Astrocyte (in vitro differentiated cells and primary cell): Measurements from ENCODE around the gene KLHDC7A. TPM values are rescaled to one million over a fixed set of nuclear protein-coding genes. Genes with fewer than 3 reads are reported as not detected.

Experiments used
- DNase-seq: peaks from one replicate; pipeline ENCODE4 v3.0.0-alpha.2; 2010; ENCODE audit warnings: low read depth
- FAIRE-seq: peaks from 2 replicates; lab custom pipeline; 2011; peaks lifted over from hg19 to GRCh38; lab: Jason Lieb, UNC
- H2AFZ ChIP-seq: 2 replicates; pipeline ENCODE4 v1.6.0; 2012; ENCODE audit warnings: low read depth, low read length, inconsistent platforms
- H3K27ac ChIP-seq: 2 replicates; pipeline ENCODE4 v1.5.1; 2011; ENCODE audit warnings: low read depth, low read length, inconsistent platforms
- H3K27me3 ChIP-seq: 2 replicates; pipeline ENCODE4 v1.6.0; 2011; ENCODE audit warnings: low read length, inconsistent platforms; ENCODE audit not compliant: insufficient read depth
- H3K36me3 ChIP-seq: 2 replicates; pipeline ENCODE4 v1.5.1; 2011; ENCODE audit warnings: low read length, inconsistent platforms; ENCODE audit not compliant: insufficient read depth
- H3K4me1 ChIP-seq: 2 replicates; pipeline ENCODE4 v1.5.1; 2011; ENCODE audit warnings: low read length, inconsistent platforms; ENCODE audit not compliant: insufficient read depth
- H3K4me2 ChIP-seq: 2 replicates; pipeline ENCODE4 v1.6.0; 2012; ENCODE audit warnings: low read length, inconsistent platforms
- H3K4me3 ChIP-seq: 2 replicates; pipeline ENCODE4 v1.5.1; 2011; ENCODE audit warnings: low read depth, mild to moderate bottlenecking, low read length, inconsistent platforms; ENCODE audit not compliant: insufficient read depth
- H3K79me2 ChIP-seq: 2 replicates; pipeline ENCODE4 v1.6.0; 2012; ENCODE audit warnings: mild to moderate bottlenecking, low read length, inconsistent platforms; ENCODE audit not compliant: insufficient read depth
- H3K9ac ChIP-seq: 2 replicates; pipeline ENCODE4 v1.6.0; 2012; ENCODE audit warnings: mild to moderate bottlenecking, low read length, inconsistent platforms
- H3K9me3 ChIP-seq: 2 replicates; pipeline ENCODE4 v1.5.1; 2012; ENCODE audit warnings: low read depth, mild to moderate bottlenecking, low read length, inconsistent platforms; ENCODE audit not compliant: insufficient read depth
- H4K20me1 ChIP-seq: 2 replicates; pipeline ENCODE4 v1.6.0; 2012; ENCODE audit warnings: low read length, inconsistent platforms; ENCODE audit not compliant: insufficient read depth
- H3K27ac Mint-ChIP-seq: one replicate; pipeline ENCODE4 v1.8.0; 2021; ENCODE audit warnings: mild to moderate bottlenecking, mixed read lengths; ENCODE audit not compliant: unreplicated experiment
- H3K27me3 Mint-ChIP-seq: one replicate; pipeline ENCODE4 v1.8.0; 2021; ENCODE audit warnings: low read depth, mixed read lengths; ENCODE audit not compliant: unreplicated experiment
- H3K36me3 Mint-ChIP-seq: one replicate; pipeline ENCODE4 v1.8.0; 2021; ENCODE audit warnings: low read depth, mixed read lengths; ENCODE audit not compliant: unreplicated experiment
- H3K4me1 Mint-ChIP-seq: one replicate; pipeline ENCODE4 v1.8.0; 2021; ENCODE audit warnings: low read depth, mixed read lengths; ENCODE audit not compliant: unreplicated experiment
- H3K4me3 Mint-ChIP-seq: one replicate; pipeline ENCODE4 v1.8.0; 2021; ENCODE audit warnings: mild to moderate bottlenecking, moderate library complexity, mixed read lengths; ENCODE audit not compliant: unreplicated experiment
- H3K9me3 Mint-ChIP-seq: one replicate; pipeline ENCODE4 v1.8.0; 2021; ENCODE audit warnings: mild to moderate bottlenecking, mixed read lengths; ENCODE audit not compliant: unreplicated experiment
- CTCF ChIP-seq: IDR thresholded peaks from 2 replicates; pipeline ENCODE4 v1.5.1; 2011; ENCODE audit warnings: low read depth, mild to moderate bottlenecking, inconsistent platforms, low read length, moderate library complexity; ENCODE audit not compliant: insufficient read depth
- EZH2 ChIP-seq: IDR thresholded peaks from 2 replicates; pipeline ENCODE4 v1.6.1; 2012; ENCODE audit warnings: mild to moderate bottlenecking, low read length, inconsistent platforms; ENCODE audit not compliant: insufficient read depth
- total RNA-seq: library from RNA; stranded (reverse); gene quantifications from 2 replicates; pipeline ENCODE4 v1.2.1, GENCODE V29; 2021

Gene KLHDC7A
- total RNA-seq, 1 donor from 2014 or later: 0.14 TPM

- Mint-ChIP-seq H3K27me3 (peaks cover 30% of the 10 kb centered on the region), H3K27ac (no peak overlapping the region)
- no peak for DNase-seq
These were observed 31.8 kb upstream of the KLHDC7A start for GRCh38 chr1:18448889-18449288.

GRCh38 chr1:18452550-18452949 lies 28.2 kb upstream of the KLHDC7A start:
- Histone ChIP-seq H3K79me2 (no peaks in the 10 kb centered on the region), H4K20me1 (no peaks in the 10 kb centered on the region), H3K27ac (no peak overlapping the region), H3K4me2 (no peak overlapping the region), H2AFZ (no peak overlapping the region), H3K9me3 (no peaks in the 10 kb centered on the region), H3K27me3 (no peaks in the 10 kb centered on the region), H3K36me3 (no peaks in the 10 kb centered on the region), H3K9ac (no peak overlapping the region), H3K4me1 (no peaks in the 10 kb centered on the region), H3K4me3 (no peak overlapping the region)
- no peak for FAIRE-seq
- Mint-ChIP-seq H3K27me3 (peaks cover 31% of the 10 kb centered on the region), H3K4me3 (no peak overlapping the region), H3K4me1 (no peaks in the 10 kb centered on the region), H3K9me3 (peaks cover under 1% of the 10 kb centered on the region), H3K27ac (no peak overlapping the region), H3K36me3 (no peaks in the 10 kb centered on the region)
- TF ChIP-seq CTCF: no peak
- no peak for TF ChIP-seq EZH2
- DNase-seq: no peak

More at GRCh38 chr1:18448889-18449288, 31.8 kb upstream of the KLHDC7A start:
- no peaks in the 10 kb centered on the region for H3K36me3 Mint-ChIP-seq
- H4K20me1 ChIP-seq: no peaks in the 10 kb centered on the region
- H3K4me2 ChIP-seq: no peak overlapping the region
- no peak overlapping the region for H3K9ac ChIP-seq
- TF ChIP-seq CTCF (no peak), EZH2 (no peak)
- H3K4me3 ChIP-seq: no peak overlapping the region
- no peak overlapping the region for H3K27ac ChIP-seq
- H3K79me2 ChIP-seq: no peaks in the 10 kb centered on the region
- no peaks in the 10 kb centered on the region for H3K4me1 Mint-ChIP-seq
- no peak for FAIRE-seq
- no peak overlapping the region for H2AFZ ChIP-seq
- H3K27me3 ChIP-seq: no peaks in the 10 kb centered on the region
- H3K4me3 Mint-ChIP-seq: no peak overlapping the region
- H3K9me3 ChIP-seq: no peaks in the 10 kb centered on the region
- no peaks in the 10 kb centered on the region for H3K36me3 ChIP-seq
- H3K4me1 ChIP-seq: no peaks in the 10 kb centered on the region
- H3K9me3 Mint-ChIP-seq: peaks cover 5% of the 10 kb centered on the region

- peaks cover 49% of the 10 kb centered on the region for H3K27me3 Mint-ChIP-seq
- FAIRE-seq: no peak
These were observed 22.3 kb upstream of the KLHDC7A start for GRCh38 chr1:18458133-18459092.

More at GRCh38 chr1:18458133-18459092, 22.3 kb upstream of the KLHDC7A start:
- no peak overlapping the region for H3K4me3 Mint-ChIP-seq
- Histone ChIP-seq H3K9ac (no peak overlapping the region), H3K4me3 (no peak overlapping the region), H3K27ac (no peak overlapping the region), H2AFZ (no peak overlapping the region), H3K4me1 (no peaks in the 10 kb centered on the region), H3K36me3 (no peaks in the 10 kb centered on the region), H3K27me3 (no peaks in the 10 kb centered on the region), H3K9me3 (no peaks in the 10 kb centered on the region), H4K20me1 (no peaks in the 10 kb centered on the region), H3K4me2 (no peak overlapping the region), H3K79me2 (no peaks in the 10 kb centered on the region)
- no peak for DNase-seq
- peaks cover 2% of the 10 kb centered on the region for H3K9me3 Mint-ChIP-seq
- no peak for TF ChIP-seq EZH2
- no peak for TF ChIP-seq CTCF
- H3K4me1 Mint-ChIP-seq: no peaks in the 10 kb centered on the region
- no peak overlapping the region for H3K27ac Mint-ChIP-seq
- H3K36me3 Mint-ChIP-seq: no peaks in the 10 kb centered on the region
